DMS53 treated with DMSO at 0.1 percent for 48 hours (cell line): ENCODE measurements around the gene BSND.

Source experiments
- DNase-seq: peaks from one replicate; lab custom pipeline; 2025; ENCODE audit not compliant: unreplicated experiment; lab: John Stamatoyannopoulos, UW

The BSND gene

DNA sequence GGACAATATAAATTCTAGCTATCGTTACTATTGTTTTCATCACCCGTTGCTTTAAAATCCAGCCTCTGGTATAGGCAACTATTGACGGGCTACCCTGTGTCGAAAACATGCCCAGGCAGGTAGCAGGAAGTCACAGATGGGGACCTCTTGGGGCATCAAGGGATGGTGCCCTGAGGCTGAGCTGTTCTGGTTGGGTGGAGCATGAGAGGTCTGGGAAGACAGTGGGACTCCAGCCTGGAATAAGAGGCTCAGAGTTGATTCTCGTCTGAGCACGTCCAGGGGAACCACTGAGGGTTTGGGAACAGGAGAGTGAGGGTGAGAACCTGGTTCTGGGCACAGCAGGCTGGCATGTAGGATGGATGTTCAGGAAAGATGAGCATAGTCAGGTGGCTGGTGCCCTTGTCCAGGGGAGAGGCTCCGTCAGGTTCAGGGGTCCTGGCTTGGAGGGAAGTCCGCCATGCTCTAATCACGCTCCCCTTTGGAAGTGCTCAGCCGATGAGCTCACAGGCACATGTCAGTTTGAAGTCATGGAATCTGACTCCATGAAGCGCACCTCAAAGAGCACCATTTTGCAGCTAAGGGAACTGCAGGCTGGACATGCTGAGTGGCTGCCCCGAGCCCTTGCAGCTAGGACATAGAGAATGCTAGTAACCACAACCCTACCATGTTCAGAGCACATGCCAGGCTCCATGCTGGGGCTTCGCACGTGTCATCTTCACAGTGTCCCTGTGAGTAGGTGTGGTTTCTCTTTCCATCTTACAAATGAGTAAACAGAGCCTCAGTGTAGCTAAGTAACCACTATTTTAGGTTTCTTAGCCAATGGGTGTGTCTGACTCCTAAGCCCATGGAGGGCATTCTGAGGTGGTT, 61.6 kb downstream of the BSND start:
- no peak for DNase-seq

DNA sequence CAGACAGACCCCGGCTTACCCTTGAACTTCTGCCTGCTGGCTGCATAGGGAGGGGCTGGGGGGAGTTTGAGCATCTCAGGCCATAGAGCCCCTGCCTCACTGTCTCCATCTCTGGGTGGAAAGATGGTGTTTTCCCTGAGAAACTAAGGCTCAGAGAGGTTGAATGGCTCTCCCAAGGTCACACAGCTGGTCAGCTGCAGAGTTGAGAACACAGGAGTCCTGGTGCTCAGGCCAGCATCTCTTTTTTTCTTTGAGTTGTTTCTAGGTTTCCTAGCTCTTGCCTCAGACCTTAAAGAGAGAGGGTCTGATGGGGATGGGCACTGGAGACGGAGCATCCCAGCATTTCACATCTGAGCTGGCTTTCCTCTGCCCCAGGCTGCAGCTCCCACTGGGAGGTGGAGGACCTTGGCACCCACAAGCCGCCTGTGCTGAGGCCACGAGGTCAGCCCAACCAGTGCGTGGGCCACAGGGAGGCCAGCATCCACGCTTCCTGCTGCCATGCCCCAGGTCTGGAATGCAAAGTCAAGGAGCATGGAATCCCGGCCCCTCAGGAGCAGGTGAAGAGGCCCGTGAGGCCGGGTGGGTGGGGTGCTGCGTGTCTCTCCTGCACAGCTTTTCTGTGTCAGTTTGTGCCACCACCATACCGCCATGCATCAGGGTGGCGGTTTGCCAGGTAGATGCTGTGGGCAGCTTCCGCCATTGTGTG, 62.4 kb downstream of the BSND start:
- DNase-seq = no peak
